K562 (cell line): Measurements from ENCODE around the gene TGFA. TPM values are rescaled to one million over a fixed set of nuclear protein-coding genes. Genes with fewer than 3 reads are reported as not detected.

ENCODE experiments used
- ATAC-seq: fragments of 200-7000 bp; cut with Tn5 transposase; 3 replicates; pipeline ENCODE4 v1.9.1; 2020; ENCODE audit warnings: moderate library complexity
- BruUV-seq: library from RNA; stranded (reverse); fragments of 400-500 nt; replicated peaks from 2 replicates; lab custom pipeline; 2021; lab: Mats Ljungman, UMichigan
- CTCF ChIA-PET: fragments of 300-600 bp; formaldehyde crosslinking; extraction: SDS; loops from one replicate; lab custom pipeline; 2021; ENCODE audit warnings: low intra/inter-chr PET ratio; lab: Yijun Ruan, JAX
- POLR2A ChIA-PET: fragments of 300-600, 350-650 bp; sonication (Branson Sonifier 250); formaldehyde crosslinking; extraction: SDS; loops from one replicate; lab custom pipeline; 2021; ENCODE audit warnings: antibody characterized with exemption, inconsistent platforms; lab: Yijun Ruan, JAX
- DNase-seq, 4 experiments: peaks; one replicate each; pipeline versions ENCODE4 v3.0.0 to v3.0.0-alpha.2; 2011 to 2018; ENCODE audit warnings: low spot score in 3 of 4, mixed read lengths in 3 of 4; ENCODE audit errors: extremely low read depth in 1 of 4
- FAIRE-seq: peaks from 2 replicates; lab custom pipeline; 2011; peaks lifted over from hg19 to GRCh38; lab: Jason Lieb, UNC
- H2AFZ ChIP-seq: 2 replicates; pipeline ENCODE4 v1.6.0; 2011; ENCODE audit warnings: low read depth, low read length, control low read depth, inconsistent platforms
- H3K27ac ChIP-seq: fragments of 200-600 bp; 3 replicates; pipeline ENCODE4 v1.8.0; 2011; ENCODE audit warnings: low read depth, mild to moderate bottlenecking, control low read depth, inconsistent platforms, low read length, moderate library complexity, mixed read lengths; ENCODE audit errors: extremely low read depth
- H3K27me3 ChIP-seq, 2 experiments: fragments of 300-600 bp in 1 of 2; 2 replicates in 1 of 2; 3 replicates in 1 of 2; pipeline versions ENCODE4 v1.6.0 to v1.8.0; 2011; ENCODE audit warnings: inconsistent platforms in 2 of 2, low read length in 2 of 2, mild to moderate bottlenecking in 1 of 2, mixed read lengths in 1 of 2, moderate library complexity in 1 of 2; ENCODE audit not compliant: control insufficient read depth in 2 of 2, insufficient read depth in 2 of 2
- H3K36me3 ChIP-seq: fragments of 300-600 bp; 3 replicates; pipeline ENCODE4 v1.8.0; 2011; ENCODE audit warnings: mild to moderate bottlenecking, low read length, inconsistent platforms; ENCODE audit not compliant: control insufficient read depth, insufficient read depth
- H3K4me1 ChIP-seq, 2 experiments: fragments of 200-600 bp in 1 of 2; replicated peaks in 1 of 2; 2 replicates in 1 of 2; 3 replicates in 1 of 2; pipeline versions ENCODE4 v1.5.1 to v1.8.0; 2011; ENCODE audit warnings: inconsistent platforms in 2 of 2, low read length in 2 of 2, mild to moderate bottlenecking in 1 of 2, mixed read lengths in 1 of 2, moderate library complexity in 1 of 2; ENCODE audit not compliant: control insufficient read depth in 2 of 2, insufficient read depth in 2 of 2
- H3K4me2 ChIP-seq: 2 replicates; pipeline ENCODE4 v1.6.1; 2011; ENCODE audit warnings: low read length, control low read depth, inconsistent platforms, mixed read lengths; ENCODE audit not compliant: insufficient read depth
- H3K4me3 ChIP-seq: fragments of 200-600 bp; sonication (generic), shearing (Covaris generic); 2 replicates; pipeline ENCODE4 v1.5.1; 2016; ENCODE audit warnings: control low read depth, inconsistent platforms
- H3K79me2 ChIP-seq: fragments of 200-600 bp; 3 replicates; pipeline ENCODE4 v1.8.0; 2011; ENCODE audit warnings: low read length, inconsistent platforms; ENCODE audit not compliant: control insufficient read depth, insufficient read depth
- H3K9ac ChIP-seq, 2 experiments: 2 replicates each; pipeline versions ENCODE4 v1.6.0 to v1.6.1; 2011; ENCODE audit warnings: low read depth in 2 of 2, low read length in 2 of 2, control low read depth in 1 of 2, inconsistent platforms in 1 of 2, mild to moderate bottlenecking in 1 of 2, mixed read lengths in 1 of 2; ENCODE audit not compliant: insufficient read depth in 1 of 2
- H3K9me1 ChIP-seq: one replicate; pipeline ENCODE4 v1.6.0; 2011; ENCODE audit warnings: inconsistent platforms, mild to moderate bottlenecking, low read length, moderate library complexity; ENCODE audit not compliant: control insufficient read depth, insufficient read depth
- H3K9me3 ChIP-seq: replicated peaks from 2 replicates; pipeline ENCODE4 v1.5.1; 2011; ENCODE audit warnings: low read depth, low read length, inconsistent platforms; ENCODE audit not compliant: control insufficient read depth, insufficient read depth
- H4K20me1 ChIP-seq: replicated peaks from 2 replicates; pipeline ENCODE4 v1.6.1; 2011; ENCODE audit warnings: low read length, inconsistent platforms, mixed read lengths; ENCODE audit not compliant: control insufficient read depth, insufficient read depth
- CBFA2T2 ChIP-seq: fragments of 450-650 bp; conservative IDR thresholded peaks from 2 replicates; pipeline ENCODE4 v1.6.1; 2017; ENCODE audit warnings: mild to moderate bottlenecking
- CBX2 ChIP-seq: fragments of 200-600 bp; sonication (generic); IDR thresholded peaks from one replicate; pipeline ENCODE4 v1.6.1; 2012; ENCODE audit warnings: mild to moderate bottlenecking, low read length, inconsistent platforms; ENCODE audit not compliant: insufficient read depth, poor library complexity, severe bottlenecking
- E2F3 ChIP-seq: fragments of 250-450 bp; sonication (Bioruptor Pico); IDR thresholded peaks from 2 replicates; pipeline ENCODE4 v1.4.0; 2020; ENCODE audit warnings: mild to moderate bottlenecking
- EZH2 ChIP-seq: IDR thresholded peaks from 2 replicates; pipeline ENCODE4 v1.6.1; 2012; ENCODE audit warnings: low read depth, mild to moderate bottlenecking, inconsistent platforms, low read length, borderline replicate concordance
- FIP1L1 ChIP-seq: fragments of 200-400 bp; formaldehyde crosslinking; IDR thresholded peaks from 2 replicates; pipeline ENCODE4 v1.6.1; 2018; ENCODE audit warnings: mild to moderate bottlenecking, low read depth, low read length; ENCODE audit not compliant: poor library complexity, severe bottlenecking
- FOXO4 ChIP-seq: fragments of 450-650 bp; formaldehyde crosslinking; IDR thresholded peaks from 2 replicates; pipeline ENCODE4 v1.4.0; 2020; ENCODE audit warnings: mild to moderate bottlenecking, moderate library complexity
- MEF2D ChIP-seq: conservative IDR thresholded peaks from 2 replicates; pipeline ENCODE4 v1.6.1; 2016; ENCODE audit warnings: low read depth, missing genetic modification characterization, missing compliant biosample characterization
- NELFE ChIP-seq: IDR thresholded peaks from 2 replicates; pipeline ENCODE4 v1.6.1; 2011; ENCODE audit warnings: mild to moderate bottlenecking; ENCODE audit not compliant: insufficient read depth, insufficient read length
- NFE2 ChIP-seq: IDR thresholded peaks from 2 replicates; pipeline ENCODE4 v1.6.1; 2014; ENCODE audit warnings: antibody characterized with exemption, low read depth
- NFXL1 ChIP-seq: fragments of 450-650 bp; formaldehyde crosslinking; IDR thresholded peaks from 2 replicates; pipeline ENCODE4 v1.4.0; 2021; ENCODE audit warnings: mild to moderate bottlenecking
- PRPF4 ChIP-seq: fragments of 200-400 bp; formaldehyde crosslinking; IDR thresholded peaks from one replicate; pipeline ENCODE4 v1.6.1; 2017; ENCODE audit warnings: low read length, low read depth, mild to moderate bottlenecking; ENCODE audit not compliant: insufficient read depth, poor library complexity, severe bottlenecking
- SP1 ChIP-seq: sonication (generic); formaldehyde crosslinking; IDR thresholded peaks from 2 replicates; pipeline ENCODE4 v1.8.1; 2022; ENCODE audit warnings: mild to moderate bottlenecking, missing genetic modification reagents
- XRCC3 ChIP-seq: fragments of 450-650 bp; IDR thresholded peaks from 2 replicates; pipeline ENCODE4 v1.6.1; 2017; ENCODE audit warnings: mild to moderate bottlenecking, moderate library complexity
- ZNF282 ChIP-seq: sonication (generic); formaldehyde crosslinking; IDR thresholded peaks from 2 replicates; pipeline ENCODE4 v1.8.1; 2023; ENCODE audit warnings: missing genetic modification reagents
- ZNF354B ChIP-seq: fragments of 250-450 bp; sonication (Bioruptor Pico); IDR thresholded peaks from 2 replicates; pipeline ENCODE4 v1.4.0; 2020
- WGBS: fragments of 100-300 bp; shearing (Covaris generic); methylation state at CpG from one replicate; pipeline ENCODE4 v1.1.6; 2016; ENCODE audit warnings: low coverage, mixed read lengths; ENCODE audit not compliant: insufficient coverage; ENCODE audit errors: missing lambda C conversion rate; 5-methylcytosine and 5-hydroxymethylcytosine counted together
- in situ Hi-C: fragments of 300-500 bp; cut with MboI; formaldehyde crosslinking; loops from 4 replicates; pipeline ENCODE4 v1.15.0; 2018; ENCODE audit warnings: inconsistent platforms, mixed read lengths
- intact Hi-C: fragments of 100-400 bp; cut with micrococcal nuclease; formaldehyde crosslinking; loops from 2 replicates; pipeline ENCODE4 v1.14.2; 2022
- polyA plus RNA-seq, 8 experiments: library from polyadenylated mRNA; depleted of rRNA in 4 of 8; stranded (reverse) in 5 of 8; unstranded in 3 of 8; fragments of >200 nt; fragmentation: Nextera tagmentation in 2 of 8; fragmentation: Illumina TruSeq in 1 of 8; extraction: Ambion mirVana in 2 of 8; extraction: Trizol in 1 of 8; gene quantifications; 2 replicates each; pipeline versions ENCODE4 v1.2.1 to v1.2.3, GENCODE V29; 2011 to 2014; ENCODE audit warnings: inconsistent platforms in 1 of 8, missing spikeins in 1 of 8
- total RNA-seq, 7 experiments: library from RNA; depleted of rRNA in 6 of 7; stranded (reverse); fragments of >200 nt in 6 of 7; fragmentation: Illumina TruSeq in 2 of 7; extraction: Trizol in 2 of 7; gene quantifications; 2 replicates each; pipeline versions ENCODE4 v1.2.1 to v1.2.3, GENCODE V29; 2011 to 2021; ENCODE audit warnings: low replicate concordance in 1 of 7
- TF ChIP-seq, protein P1 (sequence below): sonication (generic); formaldehyde crosslinking; IDR thresholded peaks from 2 replicates; pipeline ENCODE4 v1.8.0; 2022; ENCODE audit warnings: mild to moderate bottlenecking, low read depth, missing genetic modification reagents
- TF ChIP-seq, protein P2 (sequence below): fragments of 450-650 bp; IDR thresholded peaks from 2 replicates; pipeline ENCODE4 v1.6.1; 2018; ENCODE audit warnings: mild to moderate bottlenecking, low read depth; ENCODE audit not compliant: partially characterized antibody
- TF ChIP-seq, protein P3 (sequence below): fragments of 450-650 bp; formaldehyde crosslinking; IDR thresholded peaks from 2 replicates; pipeline ENCODE4 v1.4.0; 2020; ENCODE audit warnings: mild to moderate bottlenecking, moderate library complexity

TGFA gene
- total and polyA plus RNA-seq, 9 of the 15 experiments (the other 6 are each of a cell fraction or from before 2014, with no cell fraction given): not detected

GRCh38 chr2:70526126-70526525, 27.5 kb downstream of the TGFA start:
- H2AFZ ChIP-seq: no peak overlapping the region
- H3K36me3 ChIP-seq: no peaks in the 10 kb centered on the region
- H3K9ac ChIP-seq: no peak overlapping the region
- no peak overlapping the region for H3K27ac ChIP-seq
- H3K79me2 ChIP-seq: no peaks in the 10 kb centered on the region
- no peaks in the 10 kb centered on the region for H3K9me3 ChIP-seq
- no peak overlapping the region for H3K4me3 ChIP-seq
- whole genome bisulfite sequencing: 0% methylated on average over 3 of the region's 3 CpGs
- POLR2A ChIA-PET: no interaction called here
- H3K27me3 ChIP-seq: peaks cover 11 to 35% of the 10 kb centered on the region in 2 experiments; a peak in 4 of 5 replicates
- no peak overlapping the region for H3K4me2 ChIP-seq
- H3K4me1 ChIP-seq: no peaks in the 10 kb centered on the region
- BruUV-seq: no TSS peak
- no peak for DNase-seq
- in situ Hi-C loops: no loop called here
- ATAC-seq: no peak
- no peak for FAIRE-seq
- 0 out of 2 replicates have a peak, but pooled peaks cover 4% of the 10 kb centered on the region for H4K20me1 ChIP-seq
- CTCF ChIA-PET: no interaction called here
- TF ChIP-seq NFE2 (no peak), NELFE (no peak), ZNF282 (CRISPR knock-in tag) (no peak), ZNF354B (CRISPR knock-in tag) (no peak), FOXO4 (CRISPR knock-in tag) (no peak), NFXL1 (CRISPR knock-in tag) (no peak), XRCC3 (no peak), E2F3 (CRISPR knock-in tag) (no peak), CBFA2T2 (no peak), FIP1L1 (no peak), PRPF4 (no peak), CBX2 (no peak), SP1 (CRISPR knock-in tag) (no peak), MEF2D (tag) (no peak), EZH2 (no peak)
- TF ChIP-seq, protein P1, sequence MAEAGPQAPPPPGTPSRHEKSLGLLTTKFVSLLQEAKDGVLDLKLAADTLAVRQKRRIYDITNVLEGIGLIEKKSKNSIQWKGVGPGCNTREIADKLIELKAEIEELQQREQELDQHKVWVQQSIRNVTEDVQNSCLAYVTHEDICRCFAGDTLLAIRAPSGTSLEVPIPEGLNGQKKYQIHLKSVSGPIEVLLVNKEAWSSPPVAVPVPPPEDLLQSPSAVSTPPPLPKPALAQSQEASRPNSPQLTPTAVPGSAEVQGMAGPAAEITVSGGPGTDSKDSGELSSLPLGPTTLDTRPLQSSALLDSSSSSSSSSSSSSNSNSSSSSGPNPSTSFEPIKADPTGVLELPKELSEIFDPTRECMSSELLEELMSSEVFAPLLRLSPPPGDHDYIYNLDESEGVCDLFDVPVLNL (CRISPR knock-in tag): no peak
- TF ChIP-seq, protein P2, sequence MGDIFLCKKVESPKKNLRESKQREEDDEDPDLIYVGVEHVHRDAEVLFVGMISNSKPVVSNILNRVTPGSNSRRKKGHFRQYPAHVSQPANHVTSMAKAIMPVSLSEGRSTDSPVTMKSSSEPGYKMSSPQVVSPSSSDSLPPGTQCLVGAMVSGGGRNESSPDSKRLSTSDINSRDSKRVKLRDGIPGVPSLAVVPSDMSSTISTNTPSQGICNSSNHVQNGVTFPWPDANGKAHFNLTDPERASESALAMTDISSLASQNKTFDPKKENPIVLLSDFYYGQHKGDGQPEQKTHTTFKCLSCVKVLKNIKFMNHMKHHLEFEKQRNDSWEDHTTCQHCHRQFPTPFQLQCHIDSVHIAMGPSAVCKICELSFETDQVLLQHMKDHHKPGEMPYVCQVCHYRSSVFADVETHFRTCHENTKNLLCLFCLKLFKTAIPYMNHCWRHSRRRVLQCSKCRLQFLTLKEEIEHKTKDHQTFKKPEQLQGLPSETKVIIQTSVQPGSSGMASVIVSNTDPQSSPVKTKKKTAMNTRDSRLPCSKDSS: no peak
- TF ChIP-seq, protein P3, sequence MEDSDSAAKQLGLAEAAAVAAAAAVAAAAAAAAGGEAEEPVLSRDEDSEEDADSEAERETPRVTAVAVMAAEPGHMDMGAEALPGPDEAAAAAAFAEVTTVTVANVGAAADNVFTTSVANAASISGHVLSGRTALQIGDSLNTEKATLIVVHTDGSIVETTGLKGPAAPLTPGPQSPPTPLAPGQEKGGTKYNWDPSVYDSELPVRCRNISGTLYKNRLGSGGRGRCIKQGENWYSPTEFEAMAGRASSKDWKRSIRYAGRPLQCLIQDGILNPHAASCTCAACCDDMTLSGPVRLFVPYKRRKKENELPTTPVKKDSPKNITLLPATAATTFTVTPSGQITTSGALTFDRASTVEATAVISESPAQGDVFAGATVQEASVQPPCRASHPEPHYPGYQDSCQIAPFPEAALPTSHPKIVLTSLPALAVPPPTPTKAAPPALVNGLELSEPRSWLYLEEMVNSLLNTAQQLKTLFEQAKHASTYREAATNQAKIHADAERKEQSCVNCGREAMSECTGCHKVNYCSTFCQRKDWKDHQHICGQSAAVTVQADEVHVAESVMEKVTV (CRISPR knock-in tag): no peak
- TF ChIP-seq, all 486 proteins: peak for 0
- intact Hi-C loops: no loop called here
- no peaks in the 10 kb centered on the region for H3K9me1 ChIP-seq
